Endometrial microvascular endothelial cells (primary cell): Measurements from ENCODE around the gene SPINT2. TPM values are rescaled to one million over a fixed set of nuclear protein-coding genes. Genes with fewer than 3 reads are reported as not detected.

ENCODE experiments used
- in situ Hi-C: cut with HindIII; loops from 2 replicates; pipeline ENCODE4 v1.10.0; 2017; ENCODE audit warnings: low sequenced_read_pairs, low pct_unique_long_range_greater_than_20kb; ENCODE audit errors: inconsistent ontology term
- total RNA-seq: library from RNA; depleted of rRNA; stranded (reverse); fragments of >200 nt; gene quantifications from one replicate; pipeline ENCODE4 v1.2.3, GENCODE V29; 2015; ENCODE audit errors: inconsistent ontology term

SPINT2 gene
- total RNA-seq, 1 donor from 2014 or later, result not detected

GRCh38 chr19:38287604-38288003 is 23.2 kb downstream of the SPINT2 start:
- in situ Hi-C loops, result no loop called here

- in situ Hi-C loops, result no loop called here
Measured at GRCh38 chr19:38288123-38288855, 23.9 kb downstream of the SPINT2 start.

GRCh38 chr19:38289955-38290354 is 25.6 kb downstream of the SPINT2 start:
- in situ Hi-C loops, result no loop called here

GRCh38 chr19:38290631-38291147 is 26.3 kb downstream of the SPINT2 start:
- in situ Hi-C loops, result no loop called here

GRCh38 chr19:38291855-38292254 is 27.5 kb downstream of the SPINT2 start:
- in situ Hi-C loops, result no loop called here

- in situ Hi-C loops, result no loop called here
Measured at GRCh38 chr19:38293281-38293680, 28.9 kb downstream of the SPINT2 start.

GRCh38 chr19:38294090-38294489 is 29.7 kb downstream of the SPINT2 start:
- in situ Hi-C loops, result no loop called here

- in situ Hi-C loops, result no loop called here
Measured at GRCh38 chr19:38298821-38299680, 34.7 kb downstream of the SPINT2 start.

- in situ Hi-C loops, result no loop called here
Measured at GRCh38 chr19:38303517-38304351, 39.4 kb downstream of the SPINT2 start, which contains the start of gene C19orf33. TSS of gene C19orf33 (plus strand) at chr19:38304251. CDS start at chr19:38304262, 11 bp downstream.

GRCh38 chr19:38304352-38304865 is 40.0 kb downstream of the SPINT2 start:
- in situ Hi-C loops, result no loop called here

- in situ Hi-C loops, result no loop called here
Measured at GRCh38 chr19:38304866-38305429, 40.6 kb downstream of the SPINT2 start.

- in situ Hi-C loops, result no loop called here
Measured at GRCh38 chr19:38306236-38306635, 41.9 kb downstream of the SPINT2 start.

- in situ Hi-C loops, result no loop called here
Measured at GRCh38 chr19:38307076-38307475, 42.7 kb downstream of the SPINT2 start.

- in situ Hi-C loops, result no loop called here
Measured at GRCh38 chr19:38307597-38307996, 43.2 kb downstream of the SPINT2 start.

GRCh38 chr19:38308006-38308766 is 43.8 kb downstream of the SPINT2 start:
- in situ Hi-C loops, result no loop called here

- in situ Hi-C loops, result no loop called here
Measured at GRCh38 chr19:38308926-38309614, 44.7 kb downstream of the SPINT2 start.

GRCh38 chr19:38309615-38310278 is 45.4 kb downstream of the SPINT2 start:
- in situ Hi-C loops, result no loop called here
